PC-9 (cell line): Measurements from ENCODE around the gene USP54. TPM values are rescaled to one million over a fixed set of nuclear protein-coding genes. Genes with fewer than 3 reads are reported as not detected.

Experiments used
- BruUV-seq: library from RNA; stranded (reverse); fragments of 400-500 nt; replicated peaks from 2 replicates; lab custom pipeline; 2021; lab: Mats Ljungman, UMichigan
- CTCF ChIA-PET: fragments of 300-600 bp; sonication (Branson Sonifier 250); formaldehyde crosslinking; loops from one replicate; lab custom pipeline; 2022; ENCODE audit warnings: antibody characterized with exemption; lab: Charles Lee
- POLR2A ChIA-PET: fragments of 300-600 bp; sonication (Branson Sonifier 250); formaldehyde crosslinking; loops from one replicate; lab custom pipeline; 2022; ENCODE audit warnings: antibody characterized with exemption; ENCODE audit not compliant: unreplicated experiment; lab: Charles Lee
- DNase-seq, 2 experiments: peaks; one replicate each; pipeline versions ENCODE4 v3.0.0 to v3.0.0-alpha.2; 2015 to 2022; ENCODE audit warnings: mixed read lengths in 1 of 2
- H2AFZ ChIP-seq: fragments of 200-600 bp; sonication (generic); 2 replicates; pipeline ENCODE4 v1.8.1; 2017; ENCODE audit warnings: antibody characterized with exemption
- H3F3A ChIP-seq: fragments of 200-600 bp; sonication (generic); 2 replicates; pipeline ENCODE4 v1.8.1; 2017; ENCODE audit warnings: antibody characterized with exemption, mild to moderate bottlenecking, low read depth; ENCODE audit not compliant: insufficient read depth
- H3K27ac ChIP-seq: fragments of 200-600 bp; sonication (generic); 2 replicates; pipeline ENCODE4 v1.6.1; 2016; ENCODE audit warnings: mixed run types
- H3K27me3 ChIP-seq: fragments of 200-600 bp; sonication (generic); 2 replicates; pipeline ENCODE4 v1.6.1; 2016; ENCODE audit warnings: low read depth, mixed run types; ENCODE audit not compliant: insufficient read depth
- H3K36me3 ChIP-seq: fragments of 200-600 bp; sonication (generic); 2 replicates; pipeline ENCODE4 v1.6.1; 2016; ENCODE audit warnings: low read depth, mixed run types
- H3K4me1 ChIP-seq: fragments of 200-600 bp; sonication (generic); replicated peaks from 2 replicates; pipeline ENCODE4 v1.6.1; 2016; ENCODE audit warnings: mixed run types; ENCODE audit not compliant: insufficient read depth
- H3K4me2 ChIP-seq: fragments of 200-600 bp; sonication (generic); 2 replicates; pipeline ENCODE4 v1.6.1; 2017; ENCODE audit warnings: mixed run types
- H3K4me3 ChIP-seq: fragments of 200-600 bp; sonication (generic); 2 replicates; pipeline ENCODE4 v1.6.1; 2016; ENCODE audit warnings: mixed run types
- H3K79me2 ChIP-seq: fragments of 200-600 bp; sonication (generic); 2 replicates; pipeline ENCODE4 v1.6.1; 2017; ENCODE audit warnings: low read depth, mixed run types
- H3K9me2 ChIP-seq: fragments of 200-600 bp; sonication (generic); 2 replicates; pipeline ENCODE4 v1.8.1; 2017; ENCODE audit warnings: mild to moderate bottlenecking; ENCODE audit not compliant: insufficient read depth
- H3K9me3 ChIP-seq: fragments of 200-600 bp; sonication (generic); 2 replicates; pipeline ENCODE4 v1.8.1; 2016; ENCODE audit warnings: low read depth; ENCODE audit not compliant: insufficient read depth
- H4K20me1 ChIP-seq: fragments of 200-600 bp; sonication (generic); 2 replicates; pipeline ENCODE4 v1.8.1; 2017; ENCODE audit not compliant: insufficient read depth
- CTCF ChIP-seq: fragments of 200-600 bp; sonication (generic); conservative IDR thresholded peaks from 2 replicates; pipeline ENCODE4 v1.6.1; 2017; ENCODE audit warnings: mixed run types, antibody characterized with exemption, mild to moderate bottlenecking, moderate library complexity
- EZH2 ChIP-seq: fragments of 200-600 bp; sonication (generic); IDR thresholded peaks from 2 replicates; pipeline ENCODE4 v1.8.0; 2017; ENCODE audit warnings: antibody characterized with exemption, low read depth
- intact Hi-C: fragments of 100-400 bp; cut with micrococcal nuclease; formaldehyde crosslinking; loops from one replicate; pipeline ENCODE4 v1.10.0; 2022; ENCODE audit not compliant: unreplicated experiment
- total RNA-seq: library from RNA; stranded (reverse); gene quantifications from 2 replicates; pipeline ENCODE4 v1.2.3, GENCODE V29; 2021

The USP54 gene
- total RNA-seq, 1 experiment from 2014 or later, result 52.4 TPM

- intact Hi-C loops, result no loop called here
Measured at GRCh38 chr10:73480158-73480557, 111.0 kb downstream of the USP54 start.

GRCh38 chr10:73478636-73479035, 112.5 kb downstream of the USP54 start:
- DNase-seq, result no peak
- Histone ChIP-seq H3K9me2 (no peaks in the 10 kb centered on the region), H3K79me2 (no peaks in the 10 kb centered on the region), H4K20me1 (no peaks in the 10 kb centered on the region; the same call in 1 of the 2 replicates), H3K36me3 (peaks cover 13% of the 10 kb centered on the region; the same call in 1 of the 2 replicates), H3K4me3 (no peak overlapping the region), H3F3A (no peaks in the 10 kb centered on the region; the same call in 1 of the 2 replicates), H3K4me2 (no peak overlapping the region), H3K9me3 (no peaks in the 10 kb centered on the region), H3K27me3 (no peaks in the 10 kb centered on the region), H3K4me1 (no peaks in the 10 kb centered on the region), H2AFZ (no peak overlapping the region), H3K27ac (no peak overlapping the region)
- POLR2A ChIA-PET, result no interaction called here
- intact Hi-C loops, result no loop called here
- CTCF ChIA-PET, result no interaction called here
- TF ChIP-seq EZH2, result no peak
- no peak for TF ChIP-seq CTCF
- BruUV-seq, result no TSS peak

More at GRCh38 chr10:73480158-73480557, 111.0 kb downstream of the USP54 start:
- DNase-seq, result peak in 1 of 2 experiments; percentile 61
- no peak overlapping the region for H3K4me3 ChIP-seq
- no peaks in the 10 kb centered on the region for H3K79me2 ChIP-seq
- H3K27ac ChIP-seq, result 0 out of 2 replicates have a peak overlapping the region, but pooled peaks have one; percentile 9
- no peaks in the 10 kb centered on the region; the same call in 1 of the 2 replicates for H4K20me1 ChIP-seq
- H3K36me3 ChIP-seq, result peaks cover 13% of the 10 kb centered on the region; the same call in 1 of the 2 replicates
- no peaks in the 10 kb centered on the region; the same call in 1 of the 2 replicates for H3F3A ChIP-seq
- ChIA-PET POLR2A (no interaction called here), CTCF (interaction anchor here (0.6 to 0.7 kb wide), 2 partner anchors 12 to 179 kb away, joined by 3 to 10 read pairs; no protein-coding TSS in a partner anchor)
- no peak overlapping the region for H2AFZ ChIP-seq
- H3K4me1 ChIP-seq, result no peaks in the 10 kb centered on the region
- H3K27me3 ChIP-seq, result no peaks in the 10 kb centered on the region
- BruUV-seq, result no TSS peak
- no peak overlapping the region for H3K4me2 ChIP-seq
- H3K9me2 ChIP-seq, result no peaks in the 10 kb centered on the region
- H3K9me3 ChIP-seq, result no peaks in the 10 kb centered on the region
- no peak for TF ChIP-seq EZH2
- TF ChIP-seq CTCF, result no peak

GRCh38 chr10:73471226-73471625, 119.9 kb downstream of the USP54 start:
- intact Hi-C loops, result no loop called here
- H3K4me3 ChIP-seq, result no peak overlapping the region
- no peaks in the 10 kb centered on the region for H3K4me1 ChIP-seq
- H3K9me3 ChIP-seq, result no peaks in the 10 kb centered on the region
- H4K20me1 ChIP-seq, result no peaks in the 10 kb centered on the region
- POLR2A ChIA-PET, result no interaction called here
- H3F3A ChIP-seq, result no peaks in the 10 kb centered on the region
- DNase-seq, result no peak
- TF ChIP-seq EZH2, result no peak
- TF ChIP-seq CTCF, result no peak
- no peaks in the 10 kb centered on the region for H3K9me2 ChIP-seq
- H3K27ac ChIP-seq, result no peak overlapping the region
- no peaks in the 10 kb centered on the region for H3K27me3 ChIP-seq
- peaks cover 15% of the 10 kb centered on the region; the same call in 1 of the 2 replicates for H3K36me3 ChIP-seq
- BruUV-seq, result no TSS peak
- no peak overlapping the region for H3K4me2 ChIP-seq
- H2AFZ ChIP-seq, result no peak overlapping the region
- CTCF ChIA-PET, result no interaction called here
- H3K79me2 ChIP-seq, result no peaks in the 10 kb centered on the region
